Activated naive CD4-positive, alpha-beta T cell treated with anti-CD3 and anti-CD28 coated beads, Interleukin-2, amount 50 U/mL, for 16 hours (primary cell): ENCODE data around the gene CADM3.
A peak's percentile ranks its signal among the peaks of the same experiment; 100 is the strongest.

Experiments
- DNase-seq: peaks from one replicate; pipeline ENCODE4 v3.0.0-alpha.2; 2020

CADM3 gene, protein sequence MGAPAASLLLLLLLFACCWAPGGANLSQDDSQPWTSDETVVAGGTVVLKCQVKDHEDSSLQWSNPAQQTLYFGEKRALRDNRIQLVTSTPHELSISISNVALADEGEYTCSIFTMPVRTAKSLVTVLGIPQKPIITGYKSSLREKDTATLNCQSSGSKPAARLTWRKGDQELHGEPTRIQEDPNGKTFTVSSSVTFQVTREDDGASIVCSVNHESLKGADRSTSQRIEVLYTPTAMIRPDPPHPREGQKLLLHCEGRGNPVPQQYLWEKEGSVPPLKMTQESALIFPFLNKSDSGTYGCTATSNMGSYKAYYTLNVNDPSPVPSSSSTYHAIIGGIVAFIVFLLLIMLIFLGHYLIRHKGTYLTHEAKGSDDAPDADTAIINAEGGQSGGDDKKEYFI

DNA sequence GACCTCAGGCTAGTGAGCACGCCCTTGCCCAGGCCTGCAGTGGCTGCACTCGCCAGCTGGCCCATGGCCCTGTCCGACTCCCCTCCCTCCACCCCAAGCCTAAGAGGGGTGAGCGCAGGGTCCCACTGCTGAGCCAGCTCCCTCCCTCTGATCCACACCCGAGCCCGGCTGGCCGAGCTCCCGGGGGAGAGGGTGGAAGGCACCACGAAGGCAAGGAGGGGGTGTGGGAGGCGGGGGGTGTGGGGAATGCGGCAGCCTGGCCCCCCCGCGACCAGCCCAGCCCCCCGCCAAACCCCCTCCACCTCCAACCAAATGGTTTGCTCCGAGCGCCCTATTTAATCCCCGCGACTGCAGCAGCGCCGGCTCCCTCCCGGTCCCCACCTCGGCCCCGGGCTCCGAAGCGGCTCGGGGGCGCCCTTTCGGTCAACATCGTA is at the start of gene CADM3:
CADM3 (plus strand) TSS at position 362 of the 434 bp plus-strand sequence. CDS start 151 bp downstream, outside the sequence.
- DNase-seq = no peak

DNA sequence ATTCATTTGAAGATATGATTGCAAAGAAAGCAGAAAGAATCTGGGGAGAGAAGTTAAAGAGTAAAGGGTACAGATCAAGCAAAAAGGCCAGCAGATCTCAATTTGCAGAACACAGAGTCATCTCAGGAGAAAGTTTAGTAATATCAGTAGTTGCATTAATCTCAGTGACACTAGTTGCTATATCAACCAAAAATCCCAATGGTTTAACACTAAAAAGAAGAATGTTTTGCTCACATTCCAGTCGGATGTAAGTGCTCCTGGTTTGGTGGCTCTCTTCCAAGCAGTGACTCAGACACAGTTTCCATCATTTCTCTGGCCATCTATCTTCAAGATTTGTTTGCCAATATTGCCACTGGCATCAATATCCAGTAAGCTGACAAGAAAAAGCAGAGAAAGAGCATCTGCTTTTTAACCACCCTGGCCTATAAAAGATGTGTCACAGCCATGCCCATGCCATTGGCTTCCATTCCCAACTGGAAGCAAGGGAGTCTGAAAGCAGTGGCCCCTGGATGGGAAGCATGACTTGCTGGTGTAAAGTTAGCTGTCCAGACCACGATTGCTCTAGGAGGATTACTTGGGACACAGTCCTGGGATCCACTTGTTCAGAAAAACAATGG is 49.3 kb upstream of the CADM3 start:
- no peak for DNase-seq

GRCh38 chr1:159123587-159123986 is 47.8 kb upstream of the CADM3 start:
- no peak for DNase-seq

DNA sequence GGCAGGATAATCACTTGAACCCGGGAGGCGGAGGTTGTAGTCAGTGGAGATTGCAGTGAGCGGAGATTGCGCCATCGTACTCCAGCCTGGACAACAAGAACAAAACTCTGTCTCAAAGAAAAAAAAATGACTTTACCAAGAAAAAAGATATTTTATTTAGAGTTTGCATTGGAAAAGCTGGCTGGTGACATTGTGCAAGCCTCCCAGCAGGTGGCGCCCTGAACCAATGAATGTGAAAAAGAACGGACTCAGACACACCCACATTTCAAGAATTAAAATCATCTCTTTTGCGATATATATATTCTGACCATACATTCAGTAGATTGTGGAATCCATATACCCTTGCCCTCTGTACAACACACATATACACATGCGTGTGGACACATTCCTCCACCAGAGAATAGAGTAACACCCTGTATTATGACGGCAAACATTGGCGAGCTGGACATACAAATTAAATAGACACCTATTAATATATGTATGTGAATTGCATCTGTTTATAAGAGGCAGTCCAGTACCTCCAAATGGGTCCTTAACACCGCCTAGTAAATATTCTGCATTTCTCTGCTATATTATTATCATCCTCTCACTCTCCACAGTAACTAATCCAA is 39.0 kb upstream of the CADM3 start:
- peak; percentile 70 for DNase-seq

GRCh38 chr1:159140474-159140873 is 30.9 kb upstream of the CADM3 start:
- no peak for DNase-seq

GRCh38 chr1:159141584-159142390 is 29.6 kb upstream of the CADM3 start:
- no peak for DNase-seq

DNA sequence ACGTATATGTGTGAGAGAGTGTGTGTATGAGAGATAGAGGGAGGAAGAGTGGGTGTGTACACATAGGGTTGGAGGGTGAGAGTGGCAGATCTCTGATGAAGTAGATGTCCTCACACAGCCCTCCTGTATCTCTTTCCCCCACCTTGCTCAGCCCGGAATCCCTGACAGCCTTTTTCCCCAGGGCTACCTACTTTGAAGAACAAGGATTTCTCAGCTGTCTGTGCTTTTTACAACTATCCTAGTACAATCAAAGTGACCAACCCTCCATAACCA is 29.1 kb upstream of the CADM3 start:
- no peak for DNase-seq

- DNase-seq = no peak
These were observed 28.5 kb upstream of the CADM3 start for GRCh38 chr1:159142726-159143510.

DNA sequence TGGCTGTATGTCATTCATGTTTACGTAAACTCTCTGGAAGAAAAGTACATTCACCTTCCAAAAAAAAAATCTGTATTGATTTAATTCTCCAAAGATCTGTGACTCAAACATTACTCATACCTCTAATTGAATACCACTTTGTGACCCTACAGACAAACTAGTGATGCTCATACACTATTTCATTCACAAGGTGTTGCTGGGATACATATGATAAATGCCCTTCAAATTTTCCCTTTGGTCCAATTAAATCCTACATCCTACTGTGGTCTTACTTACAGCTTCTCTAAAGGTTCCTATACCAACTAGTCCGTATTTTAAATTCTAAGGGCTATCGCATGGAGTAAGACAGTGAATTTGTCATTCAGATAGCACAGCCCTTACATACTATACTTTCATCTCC is 26.8 kb upstream of the CADM3 start:
- DNase-seq = no peak

GRCh38 chr1:159146980-159147379 is 24.4 kb upstream of the CADM3 start:
- DNase-seq = no peak

- no peak for DNase-seq
These were observed 19.4 kb upstream of the CADM3 start for GRCh38 chr1:159152031-159152430.

GRCh38 chr1:159161001-159161718 is 10.3 kb upstream of the CADM3 start:
- DNase-seq = peak; percentile 52

GRCh38 chr1:159161719-159162026 is 9.7 kb upstream of the CADM3 start:
- no peak for DNase-seq

DNA sequence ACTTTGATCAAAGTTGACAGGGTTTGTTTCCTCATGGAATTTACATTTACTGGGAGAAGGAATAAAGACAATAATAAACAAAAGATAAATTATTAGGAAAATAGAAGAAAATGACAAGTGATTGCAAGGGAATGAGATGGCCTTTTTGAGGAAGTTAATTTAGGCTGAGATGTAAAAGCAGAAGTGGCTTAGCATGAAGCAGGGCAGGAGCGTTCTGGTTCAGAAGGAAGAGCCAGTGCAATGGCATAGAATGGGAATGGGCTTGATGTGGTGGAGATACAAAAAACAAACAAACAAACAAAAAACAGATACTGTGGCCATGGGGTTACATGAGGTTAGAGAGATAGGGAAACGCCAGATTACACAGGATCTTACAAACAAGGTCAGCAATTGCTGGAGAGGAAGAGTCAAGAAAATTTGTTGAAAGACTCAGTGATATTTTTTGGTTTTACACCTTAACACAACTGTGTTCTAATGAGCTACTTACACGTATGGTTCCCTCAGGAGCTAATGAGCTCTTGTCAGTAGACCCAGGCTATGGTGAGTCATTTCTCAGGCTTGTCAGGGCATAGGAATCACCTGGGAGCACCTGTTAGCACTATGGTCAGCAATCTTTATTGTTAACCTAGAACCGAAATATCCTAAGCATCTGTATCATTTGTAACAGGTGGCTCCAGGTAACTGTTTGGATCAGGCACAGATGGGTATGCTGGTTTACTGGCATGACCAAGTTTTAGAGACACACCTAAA is 8.7 kb upstream of the CADM3 start:
- DNase-seq = no peak

- DNase-seq = no peak
These were observed 7.7 kb upstream of the CADM3 start for GRCh38 chr1:159163614-159164228.

DNA sequence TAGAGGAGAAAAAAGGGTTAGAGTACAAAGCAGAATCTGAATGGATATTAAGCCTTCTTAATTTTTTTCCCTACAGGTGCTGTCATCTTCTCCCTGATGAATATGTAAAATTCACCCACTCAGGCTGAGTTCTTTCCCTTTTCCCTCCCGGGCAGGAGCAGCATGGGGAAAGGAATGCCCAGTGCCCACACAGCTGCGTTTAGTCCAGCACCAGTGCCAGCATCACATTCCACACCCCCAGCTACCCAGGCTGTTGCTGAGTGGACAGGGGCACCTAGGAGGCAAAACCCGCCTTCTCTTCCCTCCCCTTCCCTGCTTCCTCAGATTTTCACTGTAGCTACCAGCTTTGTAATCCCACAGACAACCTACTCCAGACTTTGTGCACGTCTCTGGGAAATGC is 3.4 kb upstream of the CADM3 start:
- DNase-seq = no peak

DNA sequence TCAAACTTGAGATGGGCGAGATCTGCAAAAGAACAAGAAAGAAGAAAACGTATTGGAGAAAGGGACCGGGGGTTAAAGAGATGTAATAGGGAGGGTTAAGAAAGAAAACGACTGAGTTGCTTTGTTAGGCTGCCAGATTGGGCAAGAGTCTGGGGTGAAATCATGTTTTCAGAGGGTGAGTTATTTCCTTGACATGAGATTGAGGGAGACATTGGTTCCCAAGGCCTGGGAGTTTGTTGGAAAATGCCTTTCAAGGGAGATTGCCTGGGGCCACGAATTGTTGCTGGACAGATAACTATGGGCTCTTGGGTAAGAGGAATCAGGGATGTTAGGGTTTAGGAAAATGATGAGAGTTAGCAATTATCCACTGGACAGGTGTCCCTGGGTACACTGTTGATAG is 776 bp upstream of the CADM3 start:
- DNase-seq = no peak

DNA sequence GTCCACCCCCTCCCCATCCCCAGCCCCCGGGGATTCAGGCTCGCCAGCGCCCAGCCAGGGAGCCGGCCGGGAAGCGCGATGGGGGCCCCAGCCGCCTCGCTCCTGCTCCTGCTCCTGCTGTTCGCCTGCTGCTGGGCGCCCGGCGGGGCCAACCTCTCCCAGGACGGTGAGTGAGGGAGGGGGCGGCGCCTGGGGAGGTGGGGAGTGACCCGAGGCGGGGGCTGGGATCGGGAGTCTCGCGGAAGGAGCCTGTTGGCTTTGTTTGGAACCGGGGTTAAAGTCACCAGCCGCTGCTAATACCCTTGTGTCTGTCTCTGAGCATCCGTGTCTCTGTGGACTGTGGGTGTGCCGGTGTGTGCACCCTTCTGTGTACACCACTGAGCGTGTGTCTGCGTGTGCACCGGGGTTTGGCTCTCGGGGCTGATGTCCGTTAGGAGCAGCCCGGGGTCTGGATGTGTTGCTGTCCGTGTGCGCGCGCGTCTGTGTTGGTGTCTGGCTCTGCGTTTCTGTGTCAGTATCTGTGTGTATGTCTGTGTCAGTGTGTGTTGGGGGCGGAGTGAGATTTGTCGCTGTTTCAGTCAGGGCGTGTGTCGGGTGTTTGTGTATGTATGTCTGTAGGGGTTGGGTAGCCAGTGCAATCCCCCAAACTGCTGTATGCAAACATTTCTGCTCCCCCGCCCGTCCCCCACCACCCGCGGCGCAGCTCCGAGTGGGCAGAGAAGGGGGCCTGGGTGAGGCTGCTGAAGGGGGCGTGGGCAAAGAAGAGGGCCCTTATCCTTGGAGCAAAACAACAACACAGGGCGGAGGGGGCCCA is 480 bp downstream of the CADM3 start:
- DNase-seq = no peak

DNA sequence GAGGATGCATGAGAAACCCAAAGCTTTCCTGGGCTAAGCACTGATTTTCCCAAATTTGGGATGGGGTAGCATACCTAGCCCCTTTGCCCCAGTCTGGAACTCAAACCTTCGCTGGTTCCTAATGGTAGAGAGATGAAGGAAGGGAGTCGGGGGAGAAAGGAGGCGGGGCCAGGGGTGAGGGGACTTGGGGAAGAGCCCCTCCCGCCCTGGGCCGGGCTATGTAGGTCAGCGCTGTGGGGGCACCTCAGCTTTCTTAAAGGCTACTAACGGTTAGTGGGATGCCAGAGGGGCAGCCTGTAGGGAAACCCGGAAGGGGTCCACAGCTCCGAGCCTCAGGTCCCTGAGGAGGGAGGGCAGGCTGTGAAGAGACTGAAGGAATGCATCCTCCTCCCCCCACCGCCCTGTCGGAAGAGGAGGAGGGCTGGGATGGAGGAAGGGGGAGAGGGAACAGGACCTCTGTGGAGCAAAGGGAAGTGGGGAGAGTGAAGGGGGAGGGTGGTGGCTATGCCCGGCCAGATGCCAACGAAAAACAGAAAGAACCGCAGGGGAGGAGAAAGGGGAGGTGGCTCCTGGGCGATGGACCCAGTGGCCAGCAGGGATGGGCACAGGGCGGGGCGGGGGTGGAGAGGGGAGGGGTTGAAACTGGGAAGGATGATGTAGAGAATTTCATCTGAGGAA is 1.3 kb downstream of the CADM3 start:
- DNase-seq = no peak
